Glutamatergic neuron (in vitro differentiated cells): Measurements from ENCODE around the gene ZFYVE26. TPM values are rescaled to one million over a fixed set of nuclear protein-coding genes. Genes with fewer than 3 reads are reported as not detected.

ENCODE experiments used
- DNase-seq: peaks from one replicate; pipeline ENCODE4 v3.0.0; 2022
- H3K27ac Mint-ChIP-seq: one replicate; pipeline ENCODE4 v1.8.0; 2020; ENCODE audit warnings: mild to moderate bottlenecking, mixed read lengths, inconsistent platforms; ENCODE audit not compliant: unreplicated experiment
- H3K27me3 Mint-ChIP-seq: one replicate; pipeline ENCODE4 v1.8.0; 2020; ENCODE audit warnings: mild to moderate bottlenecking, moderate library complexity, mixed read lengths, inconsistent platforms; ENCODE audit not compliant: unreplicated experiment
- H3K36me3 Mint-ChIP-seq: one replicate; pipeline ENCODE4 v1.8.0; 2020; ENCODE audit warnings: mild to moderate bottlenecking, mixed read lengths, inconsistent platforms; ENCODE audit not compliant: unreplicated experiment
- H3K4me1 Mint-ChIP-seq: one replicate; pipeline ENCODE4 v1.8.0; 2020; ENCODE audit warnings: mild to moderate bottlenecking, low read depth, mixed read lengths, inconsistent platforms; ENCODE audit not compliant: unreplicated experiment
- H3K4me3 Mint-ChIP-seq: one replicate; pipeline ENCODE4 v1.8.0; 2020; ENCODE audit warnings: mild to moderate bottlenecking, mixed read lengths, inconsistent platforms; ENCODE audit not compliant: unreplicated experiment
- H3K9me3 Mint-ChIP-seq: one replicate; pipeline ENCODE4 v1.8.0; 2020; ENCODE audit warnings: mild to moderate bottlenecking, moderate library complexity, mixed read lengths, inconsistent platforms; ENCODE audit not compliant: unreplicated experiment
- CTCF ChIP-seq: fragments of 200-600 bp; sonication (generic); IDR thresholded peaks from one replicate; pipeline ENCODE4 v1.5.0; 2021; ENCODE audit not compliant: partially characterized antibody, unreplicated experiment
- total RNA-seq: library from RNA; stranded (reverse); fragmentation: NEBNext Ultra II Directional; extraction: Animal tissue kit (Norgen Biotek cat#: 25700); gene quantifications from one replicate; pipeline ENCODE4 v1.2.1, GENCODE V29; 2021; ENCODE audit not compliant: unreplicated experiment

The ZFYVE26 gene
- total RNA-seq, 1 donor from 2014 or later = 32.5 TPM

GRCh38 chr14:67733616-67734015, 82.8 kb downstream of the ZFYVE26 start:
- Mint-ChIP-seq H3K9me3 (no peaks in the 10 kb centered on the region), H3K4me3 (no peak overlapping the region), H3K27me3 (no peaks in the 10 kb centered on the region), H3K36me3 (no peaks in the 10 kb centered on the region), H3K27ac (no peak overlapping the region), H3K4me1 (peaks cover 7% of the 10 kb centered on the region)
- TF ChIP-seq CTCF = no peak
- no peak for DNase-seq

- peak; percentile 22 for DNase-seq
- Mint-ChIP-seq H3K4me1 (peaks cover 7% of the 10 kb centered on the region), H3K9me3 (no peaks in the 10 kb centered on the region), H3K36me3 (no peaks in the 10 kb centered on the region), H3K4me3 (no peak overlapping the region), H3K27me3 (no peaks in the 10 kb centered on the region), H3K27ac (peak overlapping the region; percentile 54)
- TF ChIP-seq CTCF = no peak
These were observed 87.1 kb downstream of the ZFYVE26 start for GRCh38 chr14:67729072-67729885.

GRCh38 chr14:67728258-67728657, 88.1 kb downstream of the ZFYVE26 start:
- Mint-ChIP-seq H3K4me1 (peaks cover 7% of the 10 kb centered on the region), H3K4me3 (no peak overlapping the region), H3K27me3 (no peaks in the 10 kb centered on the region), H3K9me3 (no peaks in the 10 kb centered on the region), H3K36me3 (no peaks in the 10 kb centered on the region), H3K27ac (no peak overlapping the region)
- no peak for TF ChIP-seq CTCF
- DNase-seq = no peak

- Mint-ChIP-seq H3K36me3 (no peaks in the 10 kb centered on the region), H3K27ac (no peak overlapping the region), H3K9me3 (no peaks in the 10 kb centered on the region), H3K27me3 (no peaks in the 10 kb centered on the region), H3K4me3 (no peak overlapping the region), H3K4me1 (peaks cover 7% of the 10 kb centered on the region)
- TF ChIP-seq CTCF = no peak
- no peak for DNase-seq
These were observed 89.0 kb downstream of the ZFYVE26 start for GRCh38 chr14:67727361-67727760.

- Mint-ChIP-seq H3K27me3 (no peaks in the 10 kb centered on the region), H3K27ac (no peak overlapping the region), H3K36me3 (no peaks in the 10 kb centered on the region), H3K4me1 (peaks cover 7% of the 10 kb centered on the region), H3K9me3 (no peaks in the 10 kb centered on the region), H3K4me3 (no peak overlapping the region)
- no peak for DNase-seq
- no peak for TF ChIP-seq CTCF
These were observed 91.2 kb downstream of the ZFYVE26 start for GRCh38 chr14:67725171-67725570.
